ENCODE results near the gene MED26. TPM values are rescaled to one million over a fixed set of nuclear protein-coding genes. Genes with fewer than 3 reads are reported as not detected.
A peak's percentile ranks its signal among the peaks of the same experiment; 100 is the strongest.

MED26 gene
- total and polyA plus RNA-seq, 11 donors, result 3.6 to 7.5 (median 4.6) TPM

GRCh38 chr19:16598848-16599247 is 29.2 kb downstream of the MED26 start:
- no peak overlapping the region for H3K4me3 ChIP-seq
- no peaks in the 10 kb centered on the region for H3K36me3 ChIP-seq
- no peaks in the 10 kb centered on the region for H3K9me3 ChIP-seq
- H3K27me3 ChIP-seq, result no peaks in the 10 kb centered on the region
- intact Hi-C loops (cut with DNase I), result no loop called here
- TF ChIP-seq POLR2A (IDR thresholded peaks at IDR 0.05), result no peak
- no peak for TF ChIP-seq CTCF (IDR thresholded peaks at IDR 0.05)
- DNase-seq (no peak), ATAC-seq (peak in 2 of 4 donors; percentile 40 to 48)
- WGBS, 4 donors, result 39 to 53% (median 49%) methylated on average over 4 of the region's 4 CpGs
- H3K27ac ChIP-seq, result peak overlapping the region in 1 of 12 donors; percentile 25
- H3K4me1 ChIP-seq, result peaks cover 5 to 91% (median 47%) of the 10 kb centered on the region in 12 donors

- Histone ChIP-seq H3K4me1 (peaks cover 5 to 91% (median 48%) of the 10 kb centered on the region in 12 donors), H3K27me3 (no peaks in the 10 kb centered on the region), H3K4me3 (no peak overlapping the region), H3K36me3 (no peaks in the 10 kb centered on the region), H3K9me3 (no peaks in the 10 kb centered on the region), H3K27ac (no peak overlapping the region)
- TF ChIP-seq CTCF (IDR thresholded peaks at IDR 0.05), result no peak
- no peak for TF ChIP-seq POLR2A (IDR thresholded peaks at IDR 0.05)
- intact Hi-C loops (cut with DNase I), result no loop called here
- no peak for ATAC-seq
- WGBS, 4 donors, result 90 to 97% (median 94%) methylated on average over 3 to 9 of the region's 9 CpGs
- DNase-seq, result peak in 1 of 5 donors; percentile 8
Measured at GRCh38 chr19:16596399-16596798, 31.6 kb downstream of the MED26 start.

- intact Hi-C loops (cut with DNase I), result no loop called here
- Histone ChIP-seq H3K9me3 (no peaks in the 10 kb centered on the region), H3K4me1 (peaks cover 5 to 89% (median 50%) of the 10 kb centered on the region in 12 donors), H3K27ac (peak overlapping the region in 1 of 12 donors; percentile 24), H3K27me3 (no peaks in the 10 kb centered on the region), H3K36me3 (no peaks in the 10 kb centered on the region), H3K4me3 (no peak overlapping the region)
- WGBS, 4 donors, result 88 to 94% (median 93%) methylated on average over 8 of the region's 8 CpGs
- DNase-seq, result peak in 1 of 5 donors; percentile 9
- TF ChIP-seq POLR2A (IDR thresholded peaks at IDR 0.05) (no peak), CTCF (IDR thresholded peaks at IDR 0.05) (no peak)
- no peak for ATAC-seq
Measured at GRCh38 chr19:16595097-16595496, 32.9 kb downstream of the MED26 start.

- ATAC-seq (no peak), DNase-seq (no peak)
- no peaks in the 10 kb centered on the region for H3K36me3 ChIP-seq
- peak overlapping the region in 1 of 12 donors; percentile 24 for H3K27ac ChIP-seq
- H3K9me3 ChIP-seq, result no peaks in the 10 kb centered on the region
- TF ChIP-seq CTCF (IDR thresholded peaks at IDR 0.05), result no peak
- TF ChIP-seq POLR2A (IDR thresholded peaks at IDR 0.05), result no peak
- intact Hi-C loops (cut with DNase I), result no loop called here
- no peak overlapping the region for H3K4me3 ChIP-seq
- peaks cover 5 to 89% (median 53%) of the 10 kb centered on the region in 12 donors for H3K4me1 ChIP-seq
- 76 to 83% (median 80%) methylated on average over 5 of the region's 5 CpGs for WGBS, 4 donors
- H3K27me3 ChIP-seq, result no peaks in the 10 kb centered on the region
Measured at GRCh38 chr19:16594681-16595091, 33.3 kb downstream of the MED26 start.

Measured in heart left ventricle (tissue), 16 donors.